Esophagus squamous epithelium (tissue), 4 donors: ENCODE measurements around the gene PYGO1.

Source experiments
- CTCF ChIP-seq, 6 experiments: fragments of 450-650 bp in 4 of 6; fragments of 200-600 bp in 2 of 6; sonication (generic) in 2 of 6; IDR thresholded peaks; one replicate each; pipeline ENCODE4 v1.5.1; 2016 to 2019; ENCODE audit warnings: antibody characterized with exemption in 6 of 6, mild to moderate bottlenecking in 4 of 6, moderate library complexity in 4 of 6
- POLR2A ChIP-seq, 4 donors: fragments of 450-650 bp; IDR thresholded peaks; one replicate each; pipeline ENCODE4 v1.6.1; 2017; ENCODE audit warnings: antibody characterized with exemption in 4 of 4, mild to moderate bottlenecking in 4 of 4, moderate library complexity in 3 of 4

- no peak for TF ChIP-seq CTCF (IDR thresholded peaks at IDR 0.05)
- no peak for TF ChIP-seq POLR2A (IDR thresholded peaks at IDR 0.05)
Observed at GRCh38 chr15:55576943-55577342, 11.2 kb downstream of the PYGO1 start.
